ES-I3 (cell line): ENCODE measurements around the gene UTP14A.
A peak's percentile ranks its signal among the peaks of the same experiment; 100 is the strongest.
"Not testable (repeated sequence)": the region's sequence is repeated elsewhere in the genome, so short reads cannot be mapped to it uniquely, and the experiment has no call there.

Source experiments
- H3K36me3 ChIP-seq: 2 replicates; pipeline ENCODE4 v1.6.1; 2013; ENCODE audit warnings: mild to moderate bottlenecking, low read length, control low read depth, moderate library complexity; ENCODE audit not compliant: insufficient read depth
- H3K4me1 ChIP-seq: 2 replicates; pipeline ENCODE4 v1.6.1; 2013; ENCODE audit warnings: mild to moderate bottlenecking, control low read depth, low read length; ENCODE audit not compliant: insufficient read depth
- H3K9ac ChIP-seq: 2 replicates; pipeline ENCODE4 v1.6.1; 2013; ENCODE audit warnings: low read depth, mild to moderate bottlenecking, low read length, moderate library complexity
- H3K9me3 ChIP-seq: 2 replicates; pipeline ENCODE4 v1.6.1; 2013; ENCODE audit warnings: mild to moderate bottlenecking, low read length, moderate library complexity; ENCODE audit not compliant: control insufficient read depth, insufficient read depth

UTP14A gene, protein sequence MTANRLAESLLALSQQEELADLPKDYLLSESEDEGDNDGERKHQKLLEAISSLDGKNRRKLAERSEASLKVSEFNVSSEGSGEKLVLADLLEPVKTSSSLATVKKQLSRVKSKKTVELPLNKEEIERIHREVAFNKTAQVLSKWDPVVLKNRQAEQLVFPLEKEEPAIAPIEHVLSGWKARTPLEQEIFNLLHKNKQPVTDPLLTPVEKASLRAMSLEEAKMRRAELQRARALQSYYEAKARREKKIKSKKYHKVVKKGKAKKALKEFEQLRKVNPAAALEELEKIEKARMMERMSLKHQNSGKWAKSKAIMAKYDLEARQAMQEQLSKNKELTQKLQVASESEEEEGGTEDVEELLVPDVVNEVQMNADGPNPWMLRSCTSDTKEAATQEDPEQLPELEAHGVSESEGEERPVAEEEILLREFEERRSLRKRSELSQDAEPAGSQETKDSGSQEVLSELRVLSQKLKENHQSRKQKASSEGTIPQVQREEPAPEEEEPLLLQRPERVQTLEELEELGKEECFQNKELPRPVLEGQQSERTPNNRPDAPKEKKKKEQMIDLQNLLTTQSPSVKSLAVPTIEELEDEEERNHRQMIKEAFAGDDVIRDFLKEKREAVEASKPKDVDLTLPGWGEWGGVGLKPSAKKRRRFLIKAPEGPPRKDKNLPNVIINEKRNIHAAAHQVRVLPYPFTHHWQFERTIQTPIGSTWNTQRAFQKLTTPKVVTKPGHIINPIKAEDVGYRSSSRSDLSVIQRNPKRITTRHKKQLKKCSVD

GRCh38 chrX:129905787-129906580 is at the start of gene UTP14A:
Gene UTP14A (plus strand): TSS chrX:129906164. CDS start chrX:129906211, 47 bp downstream.
- H3K4me1 ChIP-seq, result 0 out of 2 replicates have a peak, but pooled peaks cover 3% of the 10 kb centered on the region

GRCh38 chrX:129859134-129859533 is 46.8 kb upstream of the UTP14A start:
- not testable (repeated sequence) for H3K4me1 ChIP-seq, H3K9ac ChIP-seq, H3K9me3 ChIP-seq, H3K36me3 ChIP-seq

More at GRCh38 chrX:129905787-129906580, at the start of gene UTP14A:
- Histone ChIP-seq H3K9ac (peak within 1 kb of the TSS; percentile 82), H3K36me3 (peaks cover 12% of the 10 kb centered on the region), H3K9me3 (no peaks in the 10 kb centered on the region; the same call in 1 of the 2 replicates)

- H3K4me1 ChIP-seq, H3K9ac ChIP-seq, H3K36me3 ChIP-seq, H3K9me3 ChIP-seq: not testable (repeated sequence)
These were observed 39.6 kb upstream of the UTP14A start for GRCh38 chrX:129866321-129866720.

DNA sequence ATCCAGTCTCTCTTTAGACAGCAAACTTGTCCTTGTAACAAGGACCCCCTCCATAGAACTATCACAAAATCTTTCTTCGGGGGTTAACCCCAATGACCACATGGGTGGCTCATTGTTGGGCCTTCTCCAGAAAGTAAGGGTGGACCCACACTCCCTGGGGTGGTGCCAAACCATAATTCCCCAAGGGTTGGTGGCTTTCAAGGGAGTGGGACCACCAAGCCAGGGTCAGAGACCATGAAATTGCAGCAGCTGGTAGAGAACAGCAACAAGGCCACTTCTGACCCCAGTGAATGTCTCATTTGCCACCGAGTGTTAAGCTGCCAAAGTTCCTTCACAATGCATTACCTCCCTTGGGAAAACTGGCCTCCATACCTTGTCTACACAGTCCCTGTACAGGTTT is 33.4 kb upstream of the UTP14A start:
- H3K4me1 ChIP-seq, result peaks cover 12% of the 10 kb centered on the region; the same call in 1 of the 2 replicates
- H3K36me3 ChIP-seq, result no peaks in the 10 kb centered on the region
- peaks cover 2% of the 10 kb centered on the region; the same call in 1 of the 2 replicates for H3K9me3 ChIP-seq
- no peak overlapping the region for H3K9ac ChIP-seq

- peaks cover 2% of the 10 kb centered on the region; the same call in 1 of the 2 replicates for H3K9me3 ChIP-seq
- no peak overlapping the region for H3K9ac ChIP-seq
These were observed 30.3 kb upstream of the UTP14A start for GRCh38 chrX:129875669-129876068.

GRCh38 chrX:129876771-129877305 is 29.1 kb upstream of the UTP14A start:
- peaks cover 12% of the 10 kb centered on the region; the same call in 1 of the 2 replicates for H3K4me1 ChIP-seq
- H3K9ac ChIP-seq, result no peak overlapping the region

More at GRCh38 chrX:129875669-129876068, 30.3 kb upstream of the UTP14A start:
- Histone ChIP-seq H3K36me3 (no peaks in the 10 kb centered on the region), H3K4me1 (peaks cover 12% of the 10 kb centered on the region; the same call in 1 of the 2 replicates)

DNA sequence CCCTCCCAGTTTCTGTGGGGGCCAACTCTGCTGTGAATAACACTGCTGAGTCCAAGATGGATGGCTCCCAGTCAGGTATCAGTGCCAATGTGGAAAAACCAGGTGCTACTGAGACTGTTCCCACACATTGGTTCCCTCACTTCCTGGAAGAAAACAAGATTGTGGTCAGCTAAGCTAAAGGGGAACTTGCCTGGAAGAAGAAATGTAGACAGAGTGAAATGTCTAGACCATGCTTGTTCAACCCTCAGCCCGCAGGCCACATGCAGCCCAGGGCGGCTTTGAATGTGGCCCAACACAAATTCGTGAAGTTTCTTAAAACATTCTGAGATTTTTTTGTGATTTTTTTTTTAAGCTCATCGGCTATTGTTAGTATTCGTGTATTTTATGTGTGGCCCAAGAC is 28.6 kb upstream of the UTP14A start:
- Histone ChIP-seq H3K9ac (no peak overlapping the region), H3K4me1 (peaks cover 12% of the 10 kb centered on the region; the same call in 1 of the 2 replicates), H3K36me3 (no peaks in the 10 kb centered on the region), H3K9me3 (peaks cover 2% of the 10 kb centered on the region; the same call in 1 of the 2 replicates)

More at GRCh38 chrX:129876771-129877305, 29.1 kb upstream of the UTP14A start:
- Histone ChIP-seq H3K36me3 (no peaks in the 10 kb centered on the region), H3K9me3 (peaks cover 2% of the 10 kb centered on the region; the same call in 1 of the 2 replicates)

DNA sequence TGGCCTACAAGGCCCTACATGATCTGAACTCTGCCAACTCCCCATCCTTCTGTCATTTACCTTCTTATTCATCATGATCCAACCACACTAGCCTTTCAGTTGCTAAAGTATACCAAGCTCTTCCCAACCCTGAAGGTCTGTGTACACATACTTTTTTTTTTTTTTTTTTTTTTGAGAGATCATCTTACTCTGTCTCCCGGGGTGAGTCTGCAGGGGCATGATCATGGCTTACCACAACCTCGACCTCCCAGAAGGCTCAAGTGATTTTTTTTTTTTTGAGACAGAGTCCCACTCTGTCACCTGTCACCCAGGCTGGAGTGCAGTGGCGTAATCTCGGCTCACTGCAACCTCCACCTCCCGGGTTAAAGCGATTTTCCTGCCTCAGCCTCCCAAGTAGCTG is 5.9 kb upstream of the UTP14A start:
- H3K9me3 ChIP-seq, result no peaks in the 10 kb centered on the region
- H3K36me3 ChIP-seq, result no peaks in the 10 kb centered on the region

DNA sequence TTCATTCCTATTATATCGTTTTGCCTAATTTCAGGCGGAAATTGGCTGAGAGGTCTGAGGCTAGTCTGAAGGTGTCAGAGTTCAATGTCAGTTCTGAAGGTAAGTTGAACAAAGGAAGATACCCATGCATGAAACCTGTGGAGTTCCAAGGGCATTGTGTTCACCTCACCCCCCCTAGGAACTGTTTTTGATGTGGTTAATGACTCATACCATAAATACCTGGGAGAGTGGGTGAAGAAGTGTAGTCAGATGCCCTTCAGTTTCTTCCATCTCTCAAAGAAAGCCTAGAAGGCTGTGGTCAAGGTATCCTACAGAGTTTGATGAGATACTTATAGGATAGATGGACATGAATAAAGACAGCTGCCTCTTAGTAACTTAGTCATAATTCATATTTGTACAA is 2.7 kb downstream of the UTP14A start:
- Histone ChIP-seq H3K4me1 (0 out of 2 replicates have a peak, but pooled peaks cover 3% of the 10 kb centered on the region), H3K9ac (no peak overlapping the region), H3K36me3 (peaks cover 25% of the 10 kb centered on the region), H3K9me3 (no peaks in the 10 kb centered on the region; the same call in 1 of the 2 replicates)

More for the DNA sequence above, 5.9 kb upstream of the UTP14A start:
- no peaks in the 10 kb centered on the region for H3K4me1 ChIP-seq
- H3K9ac ChIP-seq, result no peak overlapping the region

GRCh38 chrX:129925305-129926092 is 19.5 kb downstream of the UTP14A start:
- Histone ChIP-seq H3K36me3 (peaks cover 33% of the 10 kb centered on the region), H3K9ac (no peak overlapping the region), H3K9me3 (no peaks in the 10 kb centered on the region), H3K4me1 (no peaks in the 10 kb centered on the region)

DNA sequence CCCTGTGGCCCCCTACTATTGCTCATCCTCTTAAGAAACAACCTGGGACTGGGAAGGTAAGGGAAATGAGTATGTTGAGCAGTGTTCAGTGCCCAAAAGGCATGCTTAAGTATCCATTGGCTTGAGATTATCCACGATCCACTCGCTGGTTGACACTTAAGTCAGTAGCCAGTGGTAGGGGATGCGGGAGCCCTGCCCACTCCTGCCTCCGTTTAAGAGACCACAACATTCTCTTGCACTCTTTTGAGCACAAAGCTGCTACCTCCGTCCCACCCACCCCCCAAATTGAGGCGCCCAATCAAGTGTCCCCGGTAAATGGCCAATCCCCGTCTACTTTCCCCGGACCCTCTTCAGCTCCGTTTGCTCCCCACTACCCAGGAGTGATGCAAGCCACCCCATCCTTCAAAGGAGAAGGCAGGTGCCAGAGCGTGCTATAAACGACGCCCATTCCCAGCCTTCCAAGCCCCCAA is 25.0 kb downstream of the UTP14A start:
- Histone ChIP-seq H3K9me3 (no peaks in the 10 kb centered on the region), H3K9ac (peak overlapping the region; percentile 92), H3K36me3 (peaks cover 19% of the 10 kb centered on the region), H3K4me1 (peaks cover 5% of the 10 kb centered on the region; the same call in 1 of the 2 replicates)

DNA sequence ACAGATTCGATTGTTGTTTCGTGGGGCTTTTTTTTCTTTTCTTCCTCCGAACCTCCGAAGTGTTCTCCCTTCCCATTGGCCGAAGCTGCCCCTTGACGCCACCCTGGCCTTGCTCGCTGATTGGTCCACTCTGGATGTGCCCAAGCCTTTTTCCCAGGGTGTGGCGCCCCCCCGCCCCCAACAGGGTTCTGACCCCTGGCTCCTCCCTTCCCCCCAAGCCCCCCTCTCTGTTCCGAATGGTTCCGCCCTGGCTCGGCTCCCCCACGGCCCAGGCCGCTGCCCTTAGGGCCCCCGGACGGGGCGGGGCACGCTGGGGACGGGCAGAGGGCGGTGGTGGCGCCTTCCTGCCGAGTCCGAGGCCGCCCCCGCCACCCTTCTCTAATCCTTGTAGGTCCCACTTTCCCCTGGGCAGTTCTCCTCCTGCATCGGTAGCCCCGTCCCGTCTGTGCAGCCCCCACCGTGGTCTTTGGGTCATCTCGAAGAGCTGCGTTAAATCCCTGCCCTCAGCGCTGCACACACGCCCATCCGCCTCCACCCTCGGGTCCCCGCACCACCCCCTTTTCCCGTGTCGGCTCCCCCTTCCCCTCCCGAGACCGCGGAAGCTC is 25.5 kb downstream of the UTP14A start:
- Histone ChIP-seq H3K4me1 (peaks cover 5% of the 10 kb centered on the region; the same call in 1 of the 2 replicates), H3K36me3 (peaks cover 14% of the 10 kb centered on the region), H3K9me3 (no peaks in the 10 kb centered on the region), H3K9ac (peak overlapping the region; percentile 92)
